GM04503 (cell line): Measurements from ENCODE around the gene PCYT1A.
A peak's percentile ranks its signal among the peaks of the same experiment; 100 is the strongest.

Source experiments
- DNase-seq: peaks from one replicate; pipeline ENCODE4 v3.0.0-alpha.2; 2012; ENCODE audit warnings: low read depth

Gene PCYT1A

GRCh38 chr3:196236223-196236622 is 51.3 kb downstream of the PCYT1A start:
- no peak for DNase-seq

GRCh38 chr3:196235452-196236122 is 51.9 kb downstream of the PCYT1A start:
- no peak for DNase-seq

GRCh38 chr3:196232882-196233251 is 54.7 kb downstream of the PCYT1A start:
- no peak for DNase-seq

- no peak for DNase-seq
These were observed 55.2 kb downstream of the PCYT1A start for GRCh38 chr3:196232154-196232881.

- peak; percentile 13 for DNase-seq
These were observed 59.7 kb downstream of the PCYT1A start for GRCh38 chr3:196227629-196228493.

- DNase-seq, result no peak
These were observed 60.4 kb downstream of the PCYT1A start for GRCh38 chr3:196227121-196227561.

- no peak for DNase-seq
These were observed 61.7 kb downstream of the PCYT1A start for GRCh38 chr3:196225763-196226364.

GRCh38 chr3:196225086-196225485 is 62.4 kb downstream of the PCYT1A start:
- no peak for DNase-seq

- no peak for DNase-seq
These were observed 64.5 kb downstream of the PCYT1A start for GRCh38 chr3:196222876-196223595.

GRCh38 chr3:196220991-196221390 is 66.5 kb downstream of the PCYT1A start:
- DNase-seq, result no peak

GRCh38 chr3:196220587-196220986 is 66.9 kb downstream of the PCYT1A start:
- no peak for DNase-seq

GRCh38 chr3:196219970-196220311 is 67.6 kb downstream of the PCYT1A start:
- DNase-seq, result no peak

GRCh38 chr3:196219194-196219969 is 68.1 kb downstream of the PCYT1A start:
- DNase-seq, result peak; percentile 92

GRCh38 chr3:196218155-196218712 is 69.3 kb downstream of the PCYT1A start:
- no peak for DNase-seq

- no peak for DNase-seq
These were observed 70.0 kb downstream of the PCYT1A start for GRCh38 chr3:196217307-196218154.

- DNase-seq, result no peak
These were observed 70.8 kb downstream of the PCYT1A start for GRCh38 chr3:196216681-196217211.

GRCh38 chr3:196216089-196216564 is 71.4 kb downstream of the PCYT1A start, which contains the start of gene SLC51A:
SLC51A (plus strand) TSS chr3:196216534; CDS start chr3:196216713, 179 bp downstream.
- DNase-seq, result no peak

- DNase-seq, result no peak
These were observed 72.0 kb downstream of the PCYT1A start for GRCh38 chr3:196215493-196216020.
